RPMI8226 (cell line): ENCODE data around the gene PSMB3.

Experiments used
- DNase-seq: peaks from one replicate; pipeline ENCODE4 v3.0.0-alpha.2; 2015

PSMB3 gene

GRCh38 chr17:38752308-38753070 lies at the start of gene PSMB3:
Gene PSMB3 (plus strand): TSS chr17:38752741. CDS start chr17:38752827, 86 bp downstream.
- DNase-seq = peak; percentile 99

- peak; percentile 52 for DNase-seq
Measured at GRCh38 chr17:38702916-38703741, 49.4 kb upstream of the PSMB3 start.

- peak; percentile 93 for DNase-seq
Measured at GRCh38 chr17:38703742-38704605, 48.6 kb upstream of the PSMB3 start.

GRCh38 chr17:38704606-38705522 lies 47.7 kb upstream of the PSMB3 start, which contains the start of gene MLLT6:
Gene MLLT6 (plus strand): TSS chr17:38705273. CDS start chr17:38705633, 360 bp downstream.
- peak; percentile 80 for DNase-seq

GRCh38 chr17:38705523-38705802 lies 47.1 kb upstream of the PSMB3 start:
- no peak for DNase-seq

GRCh38 chr17:38705803-38706504 lies 46.6 kb upstream of the PSMB3 start:
- DNase-seq = peak; percentile 41

GRCh38 chr17:38706505-38707216 lies 45.9 kb upstream of the PSMB3 start:
- peak; percentile 45 for DNase-seq

GRCh38 chr17:38707678-38708351 lies 44.7 kb upstream of the PSMB3 start:
- no peak for DNase-seq

- DNase-seq = no peak
Measured at GRCh38 chr17:38709104-38709820, 43.3 kb upstream of the PSMB3 start.

- no peak for DNase-seq
Measured at GRCh38 chr17:38709864-38710603, 42.5 kb upstream of the PSMB3 start.

GRCh38 chr17:38710604-38710962 lies 42.0 kb upstream of the PSMB3 start:
- DNase-seq = no peak

GRCh38 chr17:38710985-38711384 lies 41.6 kb upstream of the PSMB3 start:
- no peak for DNase-seq

GRCh38 chr17:38711792-38712571 lies 40.6 kb upstream of the PSMB3 start:
- no peak for DNase-seq

- no peak for DNase-seq
Measured at GRCh38 chr17:38712593-38712992, 39.9 kb upstream of the PSMB3 start.

- no peak for DNase-seq
Measured at GRCh38 chr17:38713456-38714075, 39.0 kb upstream of the PSMB3 start.

GRCh38 chr17:38715216-38715943 lies 37.2 kb upstream of the PSMB3 start:
- no peak for DNase-seq
